ENCODE measurements around the gene KCNIP2. TPM values are rescaled to one million over a fixed set of nuclear protein-coding genes. Genes with fewer than 3 reads are reported as not detected.
A peak's percentile ranks its signal among the peaks of the same experiment; 100 is the strongest.

KCNIP2 gene
- polyA plus RNA-seq, 1 of the 3 experiments (the other 2 are of a cell fraction): 1.0 TPM

GRCh38 chr10:101827919-101828600, 15.5 kb downstream of the KCNIP2 start:
- ChIA-PET POLR2A (interaction anchor here (0.8 kb wide), 1 partner anchor 10 kb away, joined by 4 read pairs; the partner anchor contains the start of gene OGA), CTCF (interaction anchor here (0.9 to 8.5 kb wide), 4 partner anchors 14 to 180 kb away, joined by 3 to 73 read pairs (median 3); partner anchors contain the start of genes KCNIP2 and NPM3)
- no peak overlapping the region for H3K9ac ChIP-seq
- no peak for DNase-seq
- H4K20me1 ChIP-seq (ENCODE audit: insufficient read depth): no peaks in the 10 kb centered on the region
- WGBS (ENCODE audit: low lambda C conversion rate): 92% methylated on average over 9 of the region's 10 CpGs
- H3K9me3 ChIP-seq: no peaks in the 10 kb centered on the region
- no peak for TF ChIP-seq GATA2 (CRISPR knock-in tag; IDR thresholded peaks at IDR 0.05)
- TF ChIP-seq RFX5 (IDR thresholded peaks at IDR 0.05; ENCODE audit: low read length): no peak
- TF ChIP-seq, protein P1, sequence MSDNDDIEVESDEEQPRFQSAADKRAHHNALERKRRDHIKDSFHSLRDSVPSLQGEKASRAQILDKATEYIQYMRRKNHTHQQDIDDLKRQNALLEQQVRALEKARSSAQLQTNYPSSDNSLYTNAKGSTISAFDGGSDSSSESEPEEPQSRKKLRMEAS (IDR thresholded peaks at IDR 0.05; ENCODE audit: low read depth): no peak
- TF ChIP-seq FOXM1 (IDR thresholded peaks at IDR 0.05; ENCODE audit: low read depth): no peak
- TF ChIP-seq NRF1 (IDR thresholded peaks at IDR 0.05; ENCODE audit: low read depth, low read length): no peak
- TF ChIP-seq RAD21 (IDR thresholded peaks at IDR 0.05; ENCODE audit: low read length): no peak
- TF ChIP-seq YY1 (IDR thresholded peaks at IDR 0.05; ENCODE audit: low read depth): no peak
- TF ChIP-seq TCF12 (IDR thresholded peaks at IDR 0.05): no peak
- no peak for TF ChIP-seq MXI1 (IDR thresholded peaks at IDR 0.05; ENCODE audit: low read depth, low read length)
- TF ChIP-seq EP300 (IDR thresholded peaks at IDR 0.05; ENCODE audit: borderline replicate concordance in 1 of 2, low read depth in 1 of 2, low read length in 1 of 2): no peak
- H3K27me3 ChIP-seq (ENCODE audit: insufficient read depth): no peaks in the 10 kb centered on the region
- H3K4me2 ChIP-seq: no peak overlapping the region
- H3K9me2 ChIP-seq: no peaks in the 10 kb centered on the region
- H3K27ac ChIP-seq (ENCODE audit: low read depth in 2 of 2, low read length in 1 of 2): no peak overlapping the region
- H3K36me3 ChIP-seq (replicated peaks in 1 of 2; ENCODE audit: control insufficient read depth in 1 of 2, insufficient read depth in 2 of 2, low read length in 1 of 2): no peaks in the 10 kb centered on the region
- H3K79me2 ChIP-seq (ENCODE audit: insufficient read depth): no peaks in the 10 kb centered on the region
- no peaks in the 10 kb centered on the region for H3F3A ChIP-seq (replicated peaks; ENCODE audit: insufficient read depth)
- peaks cover 14 to 31% of the 10 kb centered on the region in 2 experiments; a peak in 3 of 4 replicates for H3K4me1 ChIP-seq (ENCODE audit: control insufficient read depth in 1 of 2, insufficient read depth in 2 of 2, low read depth in 1 of 2, low read length in 1 of 2)
- no peak overlapping the region for H2AFZ ChIP-seq (ENCODE audit: low read depth)
- H3K4me3 ChIP-seq (ENCODE audit: low read depth in 2 of 2, low read length in 1 of 2): no peak overlapping the region

DNA sequence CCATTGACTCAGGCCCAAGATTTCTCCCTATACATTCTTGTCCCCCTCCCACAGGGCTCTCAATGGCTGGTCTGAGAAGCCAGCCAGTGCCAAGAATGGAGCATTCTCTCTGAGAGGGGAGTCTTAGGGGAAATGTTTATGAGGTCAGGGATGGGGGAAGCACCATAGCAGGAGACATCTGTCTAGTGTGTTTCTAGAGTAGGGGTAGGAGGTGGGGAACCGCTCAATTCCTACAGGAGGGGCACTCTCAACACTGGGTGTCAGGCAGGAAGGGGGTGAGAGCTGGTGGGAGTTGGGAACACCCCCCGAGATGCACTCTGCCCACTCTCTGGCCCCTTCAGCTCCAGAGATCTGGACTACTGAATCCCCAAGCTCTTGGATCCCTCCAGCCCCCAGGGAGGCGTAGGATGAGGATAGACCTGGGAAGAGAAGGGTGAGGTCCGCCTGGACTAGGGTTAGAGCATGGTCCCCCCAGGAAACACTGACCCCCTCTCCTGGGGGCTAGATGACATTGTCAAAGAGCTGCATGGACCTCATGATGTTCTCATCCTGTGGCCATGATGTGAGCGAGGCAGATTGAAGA, 16.7 kb downstream of the KCNIP2 start:
- H3K9me3 ChIP-seq: no peaks in the 10 kb centered on the region
- H3K4me3 ChIP-seq (ENCODE audit: low read depth in 2 of 2, low read length in 1 of 2): no peak overlapping the region
- ChIA-PET CTCF (interaction anchor here (1.0 to 8.5 kb wide), 4 partner anchors 9 to 181 kb away, joined by 3 to 73 read pairs (median 4); partner anchors contain the start of genes KCNIP2 and NPM3), POLR2A (interaction anchor here (0.8 kb wide), 1 partner anchor 8 kb away, joined by 4 read pairs; the partner anchor contains the start of gene OGA)
- 89% methylated on average over 4 of the region's 5 CpGs for WGBS (ENCODE audit: low lambda C conversion rate)
- H3F3A ChIP-seq (replicated peaks; ENCODE audit: insufficient read depth): no peaks in the 10 kb centered on the region
- no peak overlapping the region for H3K27ac ChIP-seq (ENCODE audit: low read depth in 2 of 2, low read length in 1 of 2)
- H4K20me1 ChIP-seq (ENCODE audit: insufficient read depth): no peaks in the 10 kb centered on the region
- DNase-seq: no peak
- H3K79me2 ChIP-seq (ENCODE audit: insufficient read depth): no peaks in the 10 kb centered on the region
- H3K9ac ChIP-seq: no peak overlapping the region
- TF ChIP-seq JUND (IDR thresholded peaks at IDR 0.05) (no peak), YY1 (IDR thresholded peaks at IDR 0.05; ENCODE audit: low read depth) (no peak)
- no peaks in the 10 kb centered on the region for H3K27me3 ChIP-seq (ENCODE audit: insufficient read depth)
- H3K4me2 ChIP-seq: peak overlapping the region; percentile 38; the same call in 1 of the 2 replicates
- no peak overlapping the region for H2AFZ ChIP-seq (ENCODE audit: low read depth)
- no peaks in the 10 kb centered on the region for H3K9me2 ChIP-seq
- H3K4me1 ChIP-seq (ENCODE audit: control insufficient read depth in 1 of 2, insufficient read depth in 2 of 2, low read depth in 1 of 2, low read length in 1 of 2): peaks cover 9 to 20% of the 10 kb centered on the region in 2 experiments; a peak in 3 of 4 replicates
- H3K36me3 ChIP-seq (replicated peaks in 1 of 2; ENCODE audit: control insufficient read depth in 1 of 2, insufficient read depth in 2 of 2, low read length in 1 of 2): no peaks in the 10 kb centered on the region
